22Rv1 (cell line): Measurements from ENCODE around the gene CLCA4.

Experiments
- CTCF ChIP-seq: fragments of 450-650 bp; IDR thresholded peaks from 2 replicates; pipeline ENCODE4 v1.5.1; 2017; ENCODE audit warnings: mild to moderate bottlenecking
- ZFX ChIP-seq: fragments of 450-650 bp; IDR thresholded peaks from 2 replicates; pipeline ENCODE4 v1.6.1; 2017; ENCODE audit warnings: antibody characterized with exemption, borderline replicate concordance

DNA sequence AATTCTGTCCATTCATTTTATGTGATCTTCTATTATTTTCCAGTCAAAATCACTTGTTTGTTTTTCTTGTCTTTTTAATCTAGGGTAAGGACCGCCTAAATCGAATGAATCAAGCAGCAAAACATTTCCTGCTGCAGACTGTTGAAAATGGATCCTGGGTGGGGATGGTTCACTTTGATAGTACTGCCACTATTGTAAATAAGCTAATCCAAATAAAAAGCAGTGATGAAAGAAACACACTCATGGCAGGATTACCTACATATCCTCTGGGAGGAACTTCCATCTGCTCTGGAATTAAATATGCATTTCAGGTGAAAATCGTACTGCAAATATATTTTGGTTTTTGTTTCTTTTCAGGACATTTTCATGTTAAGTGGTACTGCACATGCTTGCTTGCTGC is 20.5 kb downstream of the CLCA4 start:
- TF ChIP-seq CTCF (no peak), ZFX (no peak)
